AG09319 (cell line): Measurements from ENCODE around the gene TMEM53.

Source experiments
- DNase-seq: peaks from one replicate; pipeline ENCODE4 v3.0.0-alpha.2; 2010; ENCODE audit warnings: low read depth; ENCODE audit errors: extremely low read depth
- TF ChIP-seq, protein P1 (sequence below): IDR thresholded peaks from 2 replicates; pipeline ENCODE4 v1.5.1; 2011; ENCODE audit warnings: low read depth, mild to moderate bottlenecking, inconsistent platforms, low read length, moderate library complexity

Gene TMEM53

DNA sequence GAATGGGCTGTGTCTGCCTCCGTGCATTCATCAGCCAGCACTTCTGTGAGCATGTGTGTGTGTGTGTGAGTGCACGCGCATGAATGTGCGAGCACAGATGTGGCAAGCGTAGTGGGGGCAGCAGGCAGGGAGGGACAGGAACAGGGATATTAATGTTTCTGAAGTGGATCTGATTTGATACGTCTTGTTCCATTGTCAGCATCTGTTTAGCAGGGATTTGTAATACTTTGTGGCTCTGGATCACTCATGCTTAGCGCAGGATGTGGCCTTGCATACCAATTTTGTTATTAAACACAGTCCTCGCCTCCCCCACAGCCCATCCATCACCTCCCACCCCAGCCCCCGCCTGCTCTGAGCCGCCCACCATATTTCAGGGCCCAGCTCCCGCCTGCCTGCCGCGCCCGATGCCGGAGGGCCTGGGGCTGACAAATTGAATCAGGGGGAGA, 52.4 kb downstream of the TMEM53 start:
- DNase-seq, result no peak

DNA sequence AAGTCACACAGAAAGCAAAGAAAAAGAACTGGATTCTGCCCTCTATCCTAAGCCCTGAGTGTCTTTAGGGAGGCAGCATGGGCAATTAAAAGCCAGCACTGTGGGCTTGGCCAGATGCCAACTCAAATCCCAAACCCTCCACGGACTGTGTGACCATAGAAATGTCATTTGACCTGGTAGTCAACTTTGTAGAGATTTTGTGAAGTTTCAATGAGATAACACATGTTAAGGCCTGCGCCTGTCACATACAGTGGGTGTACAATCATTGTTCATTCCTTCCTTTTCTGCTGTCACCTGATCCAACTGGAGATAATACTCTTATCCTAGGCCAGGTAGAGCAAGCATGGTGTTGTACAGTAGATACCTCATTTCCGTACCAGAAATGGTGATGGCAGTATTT, 54.2 kb downstream of the TMEM53 start:
- no peak for DNase-seq
- TF ChIP-seq, protein P1, sequence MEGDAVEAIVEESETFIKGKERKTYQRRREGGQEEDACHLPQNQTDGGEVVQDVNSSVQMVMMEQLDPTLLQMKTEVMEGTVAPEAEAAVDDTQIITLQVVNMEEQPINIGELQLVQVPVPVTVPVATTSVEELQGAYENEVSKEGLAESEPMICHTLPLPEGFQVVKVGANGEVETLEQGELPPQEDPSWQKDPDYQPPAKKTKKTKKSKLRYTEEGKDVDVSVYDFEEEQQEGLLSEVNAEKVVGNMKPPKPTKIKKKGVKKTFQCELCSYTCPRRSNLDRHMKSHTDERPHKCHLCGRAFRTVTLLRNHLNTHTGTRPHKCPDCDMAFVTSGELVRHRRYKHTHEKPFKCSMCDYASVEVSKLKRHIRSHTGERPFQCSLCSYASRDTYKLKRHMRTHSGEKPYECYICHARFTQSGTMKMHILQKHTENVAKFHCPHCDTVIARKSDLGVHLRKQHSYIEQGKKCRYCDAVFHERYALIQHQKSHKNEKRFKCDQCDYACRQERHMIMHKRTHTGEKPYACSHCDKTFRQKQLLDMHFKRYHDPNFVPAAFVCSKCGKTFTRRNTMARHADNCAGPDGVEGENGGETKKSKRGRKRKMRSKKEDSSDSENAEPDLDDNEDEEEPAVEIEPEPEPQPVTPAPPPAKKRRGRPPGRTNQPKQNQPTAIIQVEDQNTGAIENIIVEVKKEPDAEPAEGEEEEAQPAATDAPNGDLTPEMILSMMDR, result no peak

More for the DNA sequence above, 52.4 kb downstream of the TMEM53 start:
- TF ChIP-seq, protein P1, result no peak

DNA sequence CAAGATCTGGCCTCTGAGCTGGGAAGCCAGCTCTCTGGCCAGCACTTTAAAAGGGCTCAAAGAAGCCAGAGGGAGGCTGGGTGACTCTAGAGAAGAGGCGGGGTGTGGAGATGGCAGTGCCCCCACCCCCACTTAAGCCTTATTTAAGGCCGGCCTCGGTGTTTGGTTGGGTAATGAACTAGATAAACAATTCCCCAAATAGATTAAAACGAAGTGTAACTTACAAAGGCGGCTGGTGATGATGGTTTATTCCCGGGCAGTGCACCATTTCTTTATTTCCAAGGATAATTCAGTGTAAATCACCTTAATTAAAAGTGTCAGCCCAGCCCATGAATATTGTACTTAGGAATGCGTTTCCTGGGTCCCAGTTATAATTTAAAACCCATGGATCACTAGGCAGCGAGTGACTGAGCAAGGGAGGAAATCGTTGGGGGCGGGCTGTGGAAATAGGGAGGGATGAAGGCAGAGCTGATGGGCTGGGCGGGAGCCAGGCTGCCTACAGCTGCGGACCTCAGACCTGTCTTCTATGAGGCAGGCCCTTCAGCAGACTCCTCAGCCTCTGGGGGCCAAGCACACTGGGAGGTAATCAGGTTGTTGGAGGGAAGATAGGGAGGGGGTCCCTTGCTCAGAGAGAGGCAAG, 54.9 kb downstream of the TMEM53 start:
- TF ChIP-seq, protein P1, result no peak
- peak; percentile 70 for DNase-seq

DNA sequence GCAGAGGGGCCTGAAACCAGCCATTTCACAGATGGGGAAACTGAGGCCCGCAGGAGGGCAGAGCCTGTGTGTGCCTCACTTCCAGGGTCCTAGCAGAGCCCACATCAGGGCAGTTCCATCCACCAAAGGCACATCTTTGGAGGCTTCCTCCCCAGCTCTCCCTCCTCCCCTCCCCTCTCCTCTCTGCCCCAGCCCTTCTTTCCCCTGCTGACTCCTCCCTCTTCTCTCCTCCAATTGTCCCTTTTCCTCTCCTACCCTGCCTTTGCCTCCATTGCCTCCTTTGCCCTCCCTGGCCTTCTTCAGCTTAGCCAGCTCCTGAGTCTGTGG, 56.6 kb downstream of the TMEM53 start:
- no peak for DNase-seq
- TF ChIP-seq, protein P1, result no peak

DNA sequence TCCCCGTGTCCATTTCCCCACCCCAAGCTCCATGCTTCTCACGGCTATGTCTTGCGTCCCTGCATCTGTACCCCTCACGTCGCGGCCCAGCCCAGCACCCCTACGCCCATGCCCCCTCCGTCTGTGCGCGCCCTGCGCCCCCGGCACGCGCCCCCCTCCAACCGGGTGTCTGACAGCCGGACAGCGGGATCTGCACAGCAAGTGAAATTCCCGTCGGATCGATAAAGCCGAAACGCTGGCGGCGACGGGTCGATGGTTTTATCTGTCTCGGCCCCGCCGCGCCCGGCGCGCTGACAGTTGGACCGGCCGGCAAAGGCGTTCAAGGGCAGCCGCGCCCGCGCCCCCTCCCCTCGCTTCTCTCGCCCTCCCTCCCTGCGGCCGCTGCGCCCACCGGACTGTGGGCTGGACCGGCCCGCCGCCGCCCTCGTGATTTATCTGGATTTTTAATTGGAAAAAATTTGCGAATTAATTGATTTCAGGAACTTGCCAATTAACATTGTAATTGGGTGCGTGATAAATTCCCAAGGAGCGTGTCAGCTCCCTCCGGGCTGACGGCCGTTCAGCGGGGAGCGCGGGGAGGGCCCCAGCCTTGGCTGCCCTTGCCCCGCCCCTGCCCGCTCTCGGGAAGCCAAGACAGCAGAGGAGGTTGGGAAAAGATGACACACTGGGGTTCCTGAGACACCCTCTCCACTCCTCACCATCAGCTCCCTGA, 57.1 kb downstream of the TMEM53 start:
- TF ChIP-seq, protein P1, result no peak
- no peak for DNase-seq

DNA sequence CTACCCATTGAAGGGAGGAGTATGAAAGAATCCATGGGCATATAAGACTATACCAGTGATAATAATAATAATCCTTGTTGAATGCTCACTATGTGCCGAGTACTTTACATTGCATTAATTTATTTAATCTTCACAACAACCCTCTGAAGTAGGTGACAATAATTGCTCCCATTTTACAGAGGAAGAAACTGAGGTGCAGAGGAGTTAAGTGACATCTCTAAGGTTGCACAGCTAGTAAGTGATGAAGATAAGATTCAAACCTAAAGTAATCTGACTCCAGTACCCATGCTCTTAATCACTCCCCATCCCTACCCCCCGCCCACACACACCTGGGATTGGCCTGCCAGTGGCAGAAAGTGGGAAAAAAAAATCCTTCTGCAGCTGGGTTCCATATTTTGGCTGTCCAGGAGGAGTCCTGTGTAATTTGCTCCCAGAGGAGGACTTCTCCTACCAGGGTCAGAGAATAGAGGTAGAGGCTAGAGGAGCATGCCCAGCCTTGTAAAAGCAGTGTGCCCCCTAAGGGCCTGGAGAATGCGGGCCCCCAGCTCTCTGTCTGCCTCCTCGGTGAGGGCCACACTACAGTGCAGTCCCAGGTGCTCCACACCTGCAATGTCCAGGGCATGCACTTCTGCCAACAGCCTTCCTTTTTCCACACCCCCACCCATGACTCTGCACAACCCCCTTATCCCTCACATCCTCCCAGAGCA, 57.8 kb downstream of the TMEM53 start:
- TF ChIP-seq, protein P1, result no peak
- no peak for DNase-seq

DNA sequence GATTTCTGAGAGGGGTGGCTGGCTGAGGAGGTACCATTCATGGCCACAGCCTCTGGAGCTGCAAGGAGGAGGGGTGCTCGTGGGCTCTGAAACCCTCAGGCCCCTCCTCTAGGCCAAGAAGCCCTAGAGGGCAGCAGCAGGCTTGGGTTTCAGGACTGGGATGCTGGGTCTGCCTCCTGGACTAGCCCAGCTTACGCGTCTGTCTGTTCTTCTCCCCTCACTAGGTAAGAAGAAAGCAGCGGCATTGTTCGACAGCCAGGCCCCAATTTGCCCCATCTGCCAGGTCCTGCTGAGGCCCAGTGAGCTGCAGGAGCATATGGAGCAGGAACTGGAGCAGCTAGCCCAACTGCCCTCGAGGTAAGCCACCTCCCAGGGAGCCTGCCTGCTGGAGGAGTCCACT, 60.3 kb downstream of the TMEM53 start:
- DNase-seq, result no peak
- TF ChIP-seq, protein P1, result no peak
